Uterus (tissue), 2 donors: ENCODE results near the gene GRIN1.

Experiments
- POLR2A ChIP-seq, 2 donors: fragments of 450-650 bp; IDR thresholded peaks; one replicate each; pipeline ENCODE4 v1.6.1; 2016; ENCODE audit warnings: antibody characterized with exemption in 2 of 2, mild to moderate bottlenecking in 1 of 2, moderate library complexity in 1 of 2
- TF ChIP-seq, protein P1 (sequence below), 4 experiments: fragments of 200-600 bp in 2 of 4; fragments of 450-650 bp in 2 of 4; sonication (generic) in 2 of 4; IDR thresholded peaks; one replicate each; pipeline ENCODE4 v1.5.1; 2016 to 2019; ENCODE audit warnings: antibody characterized with exemption in 4 of 4, mild to moderate bottlenecking in 2 of 4, moderate library complexity in 1 of 4

DNA sequence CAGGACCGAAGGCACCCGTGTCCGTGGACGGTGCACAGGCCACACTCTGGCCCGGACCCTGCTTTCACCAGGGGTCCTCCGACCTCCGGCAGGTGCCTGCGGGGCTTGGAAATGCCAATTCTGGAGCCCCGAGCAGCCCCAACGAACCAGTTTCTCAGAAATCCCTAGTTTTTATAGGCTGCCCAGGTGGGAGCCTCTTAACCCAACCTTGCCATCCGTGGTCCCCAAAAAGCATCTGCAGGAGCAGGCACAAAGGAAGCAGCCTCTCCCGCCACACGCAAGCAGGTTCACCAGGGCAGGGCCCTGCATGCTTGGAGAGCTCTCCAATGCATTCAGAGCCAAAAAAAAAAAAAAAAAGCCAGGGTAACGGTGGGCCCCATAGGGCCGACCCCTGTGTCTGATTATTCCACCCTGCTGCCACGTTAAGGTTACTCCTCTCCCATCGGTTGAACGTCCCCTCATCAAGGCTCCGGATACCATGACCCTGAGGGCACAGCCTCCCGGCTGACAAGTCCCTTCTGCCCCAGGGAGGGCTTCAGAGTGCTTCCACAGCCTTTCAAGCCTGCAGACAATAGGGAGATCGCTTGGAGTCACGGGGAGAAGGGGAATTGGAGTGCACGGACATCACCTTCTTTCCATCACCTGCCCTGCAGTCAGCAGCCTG lies 62.4 kb downstream of the GRIN1 start:
- TF ChIP-seq, protein P1, sequence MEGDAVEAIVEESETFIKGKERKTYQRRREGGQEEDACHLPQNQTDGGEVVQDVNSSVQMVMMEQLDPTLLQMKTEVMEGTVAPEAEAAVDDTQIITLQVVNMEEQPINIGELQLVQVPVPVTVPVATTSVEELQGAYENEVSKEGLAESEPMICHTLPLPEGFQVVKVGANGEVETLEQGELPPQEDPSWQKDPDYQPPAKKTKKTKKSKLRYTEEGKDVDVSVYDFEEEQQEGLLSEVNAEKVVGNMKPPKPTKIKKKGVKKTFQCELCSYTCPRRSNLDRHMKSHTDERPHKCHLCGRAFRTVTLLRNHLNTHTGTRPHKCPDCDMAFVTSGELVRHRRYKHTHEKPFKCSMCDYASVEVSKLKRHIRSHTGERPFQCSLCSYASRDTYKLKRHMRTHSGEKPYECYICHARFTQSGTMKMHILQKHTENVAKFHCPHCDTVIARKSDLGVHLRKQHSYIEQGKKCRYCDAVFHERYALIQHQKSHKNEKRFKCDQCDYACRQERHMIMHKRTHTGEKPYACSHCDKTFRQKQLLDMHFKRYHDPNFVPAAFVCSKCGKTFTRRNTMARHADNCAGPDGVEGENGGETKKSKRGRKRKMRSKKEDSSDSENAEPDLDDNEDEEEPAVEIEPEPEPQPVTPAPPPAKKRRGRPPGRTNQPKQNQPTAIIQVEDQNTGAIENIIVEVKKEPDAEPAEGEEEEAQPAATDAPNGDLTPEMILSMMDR (IDR thresholded peaks at IDR 0.05) = no peak
- no peak for TF ChIP-seq POLR2A (IDR thresholded peaks at IDR 0.05)
